ENCODE data around the gene ZNF778.

DNA sequence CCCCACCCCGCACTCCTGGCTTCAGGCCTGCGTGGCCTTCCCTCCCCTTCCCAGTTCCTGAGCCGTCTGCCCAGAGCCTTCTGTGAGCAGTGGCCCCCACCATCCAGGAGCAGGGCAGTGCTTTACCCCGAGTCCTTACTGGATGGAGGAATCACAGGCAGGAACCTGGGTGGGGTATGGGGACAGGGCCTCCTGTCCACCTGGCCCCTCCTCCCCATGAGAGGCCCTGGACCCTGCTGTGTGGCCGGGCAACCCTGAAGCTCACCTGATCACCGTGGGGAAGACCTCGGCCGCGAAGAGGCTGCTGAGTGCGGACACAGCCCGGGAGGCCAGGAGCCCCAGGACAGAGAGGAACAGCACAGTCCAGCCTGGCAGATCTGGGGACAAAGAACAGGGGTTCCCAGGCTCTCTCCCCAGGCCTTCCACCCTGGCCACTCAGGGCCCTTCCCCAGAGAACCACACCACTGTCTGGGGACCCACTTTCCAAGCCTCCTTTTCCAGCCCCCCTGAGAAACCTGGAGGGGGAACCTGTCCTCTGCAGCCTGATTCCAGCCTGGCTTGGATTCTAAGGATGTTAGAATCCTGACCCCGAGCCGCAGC is 20.4 kb upstream of the ZNF778 start:
- TF ChIP-seq, protein P1, sequence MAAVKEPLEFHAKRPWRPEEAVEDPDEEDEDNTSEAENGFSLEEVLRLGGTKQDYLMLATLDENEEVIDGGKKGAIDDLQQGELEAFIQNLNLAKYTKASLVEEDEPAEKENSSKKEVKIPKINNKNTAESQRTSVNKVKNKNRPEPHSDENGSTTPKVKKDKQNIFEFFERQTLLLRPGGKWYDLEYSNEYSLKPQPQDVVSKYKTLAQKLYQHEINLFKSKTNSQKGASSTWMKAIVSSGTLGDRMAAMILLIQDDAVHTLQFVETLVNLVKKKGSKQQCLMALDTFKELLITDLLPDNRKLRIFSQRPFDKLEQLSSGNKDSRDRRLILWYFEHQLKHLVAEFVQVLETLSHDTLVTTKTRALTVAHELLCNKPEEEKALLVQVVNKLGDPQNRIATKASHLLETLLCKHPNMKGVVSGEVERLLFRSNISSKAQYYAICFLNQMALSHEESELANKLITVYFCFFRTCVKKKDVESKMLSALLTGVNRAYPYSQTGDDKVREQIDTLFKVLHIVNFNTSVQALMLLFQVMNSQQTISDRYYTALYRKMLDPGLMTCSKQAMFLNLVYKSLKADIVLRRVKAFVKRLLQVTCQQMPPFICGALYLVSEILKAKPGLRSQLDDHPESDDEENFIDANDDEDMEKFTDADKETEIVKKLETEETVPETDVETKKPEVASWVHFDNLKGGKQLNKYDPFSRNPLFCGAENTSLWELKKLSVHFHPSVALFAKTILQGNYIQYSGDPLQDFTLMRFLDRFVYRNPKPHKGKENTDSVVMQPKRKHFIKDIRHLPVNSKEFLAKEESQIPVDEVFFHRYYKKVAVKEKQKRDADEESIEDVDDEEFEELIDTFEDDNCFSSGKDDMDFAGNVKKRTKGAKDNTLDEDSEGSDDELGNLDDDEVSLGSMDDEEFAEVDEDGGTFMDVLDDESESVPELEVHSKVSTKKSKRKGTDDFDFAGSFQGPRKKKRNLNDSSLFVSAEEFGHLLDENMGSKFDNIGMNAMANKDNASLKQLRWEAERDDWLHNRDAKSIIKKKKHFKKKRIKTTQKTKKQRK (IDR thresholded peaks at IDR 0.05; ENCODE audit: low read length): no peak
- TF ChIP-seq, protein P2, sequence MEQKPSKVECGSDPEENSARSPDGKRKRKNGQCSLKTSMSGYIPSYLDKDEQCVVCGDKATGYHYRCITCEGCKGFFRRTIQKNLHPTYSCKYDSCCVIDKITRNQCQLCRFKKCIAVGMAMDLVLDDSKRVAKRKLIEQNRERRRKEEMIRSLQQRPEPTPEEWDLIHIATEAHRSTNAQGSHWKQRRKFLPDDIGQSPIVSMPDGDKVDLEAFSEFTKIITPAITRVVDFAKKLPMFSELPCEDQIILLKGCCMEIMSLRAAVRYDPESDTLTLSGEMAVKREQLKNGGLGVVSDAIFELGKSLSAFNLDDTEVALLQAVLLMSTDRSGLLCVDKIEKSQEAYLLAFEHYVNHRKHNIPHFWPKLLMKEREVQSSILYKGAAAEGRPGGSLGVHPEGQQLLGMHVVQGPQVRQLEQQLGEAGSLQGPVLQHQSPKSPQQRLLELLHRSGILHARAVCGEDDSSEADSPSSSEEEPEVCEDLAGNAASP (CRISPR knock-in tag; IDR thresholded peaks at IDR 0.05; ENCODE audit: borderline replicate concordance): no peak
- TF ChIP-seq MYC (CRISPR knock-in tag; IDR thresholded peaks at IDR 0.05; ENCODE audit: borderline replicate concordance) (no peak), SP2 (CRISPR knock-in tag; IDR thresholded peaks at IDR 0.05) (no peak), CTCF (CRISPR knock-in tag; IDR thresholded peaks at IDR 0.05) (no peak)

All from HepG2 (cell line).